Neural cell (in vitro differentiated cells): ENCODE results near the gene PLXNC1. TPM values are rescaled to one million over a fixed set of nuclear protein-coding genes. Genes with fewer than 3 reads are reported as not detected.

Source experiments
- H2AFZ ChIP-seq: fragments of 200-600, 300-800 bp; sonication (generic), shearing (Covaris generic); 2 replicates; pipeline ENCODE4 v1.6.0; 2014; ENCODE audit warnings: low read depth, mild to moderate bottlenecking, antibody characterized with exemption, low read length, moderate library complexity
- H3F3A ChIP-seq: fragments of 200-600 bp; shearing (Covaris generic); 2 replicates; pipeline ENCODE4 v1.6.1; 2016; ENCODE audit warnings: mild to moderate bottlenecking, moderate library complexity, mixed read lengths, antibody characterized with exemption, low read length; ENCODE audit not compliant: insufficient read depth, poor library complexity, severe bottlenecking
- H3K27ac ChIP-seq: fragments of 200-600, 300-800 bp; sonication (generic), shearing (Covaris generic); 2 replicates; pipeline ENCODE4 v1.5.1; 2014; ENCODE audit warnings: mild to moderate bottlenecking, low read length, moderate library complexity
- H3K27me3 ChIP-seq: fragments of 300-800, 200-600 bp; sonication (generic), shearing (Covaris generic); 2 replicates; pipeline ENCODE4 v1.6.0; 2014; ENCODE audit warnings: mild to moderate bottlenecking, low read depth, low read length, moderate library complexity; ENCODE audit not compliant: insufficient read depth
- H3K36me3 ChIP-seq: fragments of 300-800, 200-600 bp; sonication (generic), shearing (Covaris generic); 2 replicates; pipeline ENCODE4 v1.5.1; 2014; ENCODE audit warnings: mild to moderate bottlenecking, antibody characterized with exemption, low read length, moderate library complexity; ENCODE audit not compliant: insufficient read depth
- H3K4me2 ChIP-seq: fragments of 300-800, 200-600 bp; sonication (generic), shearing (Covaris generic); 2 replicates; pipeline ENCODE4 v1.6.0; 2014; ENCODE audit warnings: mild to moderate bottlenecking, low read length
- H3K4me3 ChIP-seq: fragments of 300-800, 200-600 bp; sonication (generic), shearing (Covaris generic); 2 replicates; pipeline ENCODE4 v1.5.1; 2014; ENCODE audit warnings: mild to moderate bottlenecking, low read length, moderate library complexity
- H3K79me2 ChIP-seq: fragments of 200-600 bp; shearing (Covaris generic); replicated peaks from 2 replicates; pipeline ENCODE4 v1.6.0; 2014; ENCODE audit warnings: mild to moderate bottlenecking, low read length, moderate library complexity; ENCODE audit not compliant: insufficient read depth
- H3K9ac ChIP-seq: fragments of 300-800, 200-600 bp; sonication (generic), shearing (Covaris generic); 2 replicates; pipeline ENCODE4 v1.6.1; 2016; ENCODE audit warnings: mild to moderate bottlenecking, low read length, mixed read lengths
- H3K9me2 ChIP-seq: fragments of 200-600 bp; shearing (Covaris generic); 2 replicates; pipeline ENCODE4 v1.6.1; 2016; ENCODE audit warnings: mild to moderate bottlenecking, low read length, mixed read lengths; ENCODE audit not compliant: insufficient read depth
- H3K9me3 ChIP-seq: fragments of 200-600, 300-800 bp; sonication (generic), shearing (Covaris generic); 2 replicates; pipeline ENCODE4 v1.6.1; 2016; ENCODE audit warnings: mild to moderate bottlenecking, mixed run types, low read length, moderate library complexity, mixed read lengths
- H4K20me1 ChIP-seq: fragments of 200-600 bp; shearing (Covaris generic); 2 replicates; pipeline ENCODE4 v1.6.1; 2016; ENCODE audit warnings: mild to moderate bottlenecking, mixed run types; ENCODE audit not compliant: insufficient read depth
- CTCF ChIP-seq: fragments of 450-650 bp; IDR thresholded peaks from 2 replicates; pipeline ENCODE4 v1.5.1; 2014; ENCODE audit warnings: antibody characterized with exemption, mild to moderate bottlenecking, moderate library complexity; ENCODE audit not compliant: poor library complexity, severe bottlenecking
- EP300 ChIP-seq: fragments of 450-650 bp; conservative IDR thresholded peaks from 2 replicates; pipeline ENCODE4 v1.6.1; 2014; ENCODE audit warnings: antibody characterized with exemption, mild to moderate bottlenecking, moderate library complexity; ENCODE audit not compliant: poor library complexity, severe bottlenecking
- EZH2 ChIP-seq: fragments of 200-600, 300-800 bp; shearing (Covaris generic), sonication (generic); IDR thresholded peaks from 2 replicates; pipeline ENCODE4 v1.6.1; 2014; ENCODE audit warnings: antibody characterized with exemption, low read length, borderline replicate concordance, mild to moderate bottlenecking; ENCODE audit not compliant: insufficient read depth, poor library complexity, severe bottlenecking
- MXI1 ChIP-seq: fragments of 450-650 bp; conservative IDR thresholded peaks from 2 replicates; pipeline ENCODE4 v1.6.1; 2014; ENCODE audit warnings: antibody characterized with exemption, mild to moderate bottlenecking; ENCODE audit not compliant: poor library complexity, severe bottlenecking
- POLR2AphosphoS5 ChIP-seq: IDR thresholded peaks from 2 replicates; pipeline ENCODE4 v1.6.1; 2012
- RAD21 ChIP-seq: fragments of 450-650 bp; conservative IDR thresholded peaks from 2 replicates; pipeline ENCODE4 v1.6.1; 2014; ENCODE audit warnings: antibody characterized with exemption, mild to moderate bottlenecking, moderate library complexity
- REST ChIP-seq: IDR thresholded peaks from 2 replicates; pipeline ENCODE4 v1.6.1; 2012; ENCODE audit warnings: borderline replicate concordance
- SMC3 ChIP-seq: fragments of 450-650 bp; conservative IDR thresholded peaks from 2 replicates; pipeline ENCODE4 v1.6.1; 2014; ENCODE audit warnings: antibody characterized with exemption, mild to moderate bottlenecking, moderate library complexity; ENCODE audit not compliant: poor library complexity
- TAF1 ChIP-seq: IDR thresholded peaks from 2 replicates; pipeline ENCODE4 v1.6.1; 2012; ENCODE audit warnings: low read depth
- polyA plus RNA-seq: library from polyadenylated mRNA; depleted of rRNA; stranded (reverse); fragments of >200 nt; gene quantifications from 2 replicates; pipeline ENCODE4 v1.2.3, GENCODE V29; 2014

The PLXNC1 gene
- polyA plus RNA-seq, 1 donor from 2014 or later = 76.3 TPM

GRCh38 chr12:94227066-94227465 lies 78.7 kb downstream of the PLXNC1 start:
- no peak overlapping the region for H3K4me2 ChIP-seq
- peaks cover 33% of the 10 kb centered on the region for H3K36me3 ChIP-seq
- no peaks in the 10 kb centered on the region for H3K27me3 ChIP-seq
- no peak overlapping the region for H2AFZ ChIP-seq
- no peaks in the 10 kb centered on the region for H3K9me2 ChIP-seq
- no peaks in the 10 kb centered on the region for H4K20me1 ChIP-seq
- no peaks in the 10 kb centered on the region for H3K79me2 ChIP-seq
- H3K4me3 ChIP-seq = no peak overlapping the region
- H3K27ac ChIP-seq = no peak overlapping the region
- no peaks in the 10 kb centered on the region for H3F3A ChIP-seq
- TF ChIP-seq MXI1 (no peak), POLR2AphosphoS5 (no peak), TAF1 (no peak), SMC3 (no peak), REST (no peak), EZH2 (no peak), EP300 (no peak), RAD21 (no peak), CTCF (no peak)
- no peaks in the 10 kb centered on the region for H3K9me3 ChIP-seq
- no peak overlapping the region for H3K9ac ChIP-seq

- no peaks in the 10 kb centered on the region for H3F3A ChIP-seq
Measured at GRCh38 chr12:94228488-94228907, 80.1 kb downstream of the PLXNC1 start.

More at GRCh38 chr12:94228488-94228907, 80.1 kb downstream of the PLXNC1 start:
- H3K27ac ChIP-seq = no peak overlapping the region
- no peak overlapping the region for H3K4me3 ChIP-seq
- no peaks in the 10 kb centered on the region for H3K79me2 ChIP-seq
- H3K9ac ChIP-seq = no peak overlapping the region
- H3K9me3 ChIP-seq = no peaks in the 10 kb centered on the region
- H3K36me3 ChIP-seq = peaks cover 28% of the 10 kb centered on the region
- H4K20me1 ChIP-seq = no peaks in the 10 kb centered on the region
- no peaks in the 10 kb centered on the region for H3K27me3 ChIP-seq
- no peak overlapping the region for H2AFZ ChIP-seq
- H3K9me2 ChIP-seq = no peaks in the 10 kb centered on the region
- H3K4me2 ChIP-seq = no peak overlapping the region
- TF ChIP-seq POLR2AphosphoS5 (no peak), EP300 (no peak), CTCF (no peak), EZH2 (no peak), TAF1 (no peak), MXI1 (no peak), RAD21 (no peak), REST (no peak), SMC3 (no peak)
